ENCODE data around the gene GRIK3. TPM values are rescaled to one million over a fixed set of nuclear protein-coding genes. Genes with fewer than 3 reads are reported as not detected.

Gene GRIK3
- total and polyA plus RNA-seq, 12 donors = 0.09 to 3.1 (median 0.69) TPM

- Histone ChIP-seq H3K4me3 (no peak overlapping the region), H3K4me1 (replicated peaks in 1 of 2) (no peaks in the 10 kb centered on the region), H3K9me3 (replicated peaks in 1 of 3) (no peaks in the 10 kb centered on the region), H3K36me3 (replicated peaks in 1 of 2) (no peaks in the 10 kb centered on the region), H3K27me3 (peaks cover 11% of the 10 kb centered on the region), H3K27ac (no peak overlapping the region)
- TF ChIP-seq, protein P1, sequence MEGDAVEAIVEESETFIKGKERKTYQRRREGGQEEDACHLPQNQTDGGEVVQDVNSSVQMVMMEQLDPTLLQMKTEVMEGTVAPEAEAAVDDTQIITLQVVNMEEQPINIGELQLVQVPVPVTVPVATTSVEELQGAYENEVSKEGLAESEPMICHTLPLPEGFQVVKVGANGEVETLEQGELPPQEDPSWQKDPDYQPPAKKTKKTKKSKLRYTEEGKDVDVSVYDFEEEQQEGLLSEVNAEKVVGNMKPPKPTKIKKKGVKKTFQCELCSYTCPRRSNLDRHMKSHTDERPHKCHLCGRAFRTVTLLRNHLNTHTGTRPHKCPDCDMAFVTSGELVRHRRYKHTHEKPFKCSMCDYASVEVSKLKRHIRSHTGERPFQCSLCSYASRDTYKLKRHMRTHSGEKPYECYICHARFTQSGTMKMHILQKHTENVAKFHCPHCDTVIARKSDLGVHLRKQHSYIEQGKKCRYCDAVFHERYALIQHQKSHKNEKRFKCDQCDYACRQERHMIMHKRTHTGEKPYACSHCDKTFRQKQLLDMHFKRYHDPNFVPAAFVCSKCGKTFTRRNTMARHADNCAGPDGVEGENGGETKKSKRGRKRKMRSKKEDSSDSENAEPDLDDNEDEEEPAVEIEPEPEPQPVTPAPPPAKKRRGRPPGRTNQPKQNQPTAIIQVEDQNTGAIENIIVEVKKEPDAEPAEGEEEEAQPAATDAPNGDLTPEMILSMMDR (IDR thresholded peaks at IDR 0.05) = no peak
- no peak for TF ChIP-seq POLR2A (IDR thresholded peaks at IDR 0.05)
- intact Hi-C loops (cut with DNase I) = no loop called here
- WGBS, 4 donors = 47 to 58% (median 53%) methylated on average over 1 of the region's 1 CpG
- DNase-seq = no peak
These were observed 187.1 kb downstream of the GRIK3 start for GRCh38 chr1:36847186-36847585.

- H3K4me1 ChIP-seq (replicated peaks in 1 of 2) = no peaks in the 10 kb centered on the region
- no peaks in the 10 kb centered on the region for H3K9me3 ChIP-seq (replicated peaks in 1 of 3)
- TF ChIP-seq, protein P1 (IDR thresholded peaks at IDR 0.05) = no peak
- TF ChIP-seq POLR2A (IDR thresholded peaks at IDR 0.05) = no peak
- peaks cover 11% of the 10 kb centered on the region for H3K27me3 ChIP-seq
- no peaks in the 10 kb centered on the region for H3K36me3 ChIP-seq (replicated peaks in 1 of 2)
- no peak overlapping the region for H3K4me3 ChIP-seq
- H3K27ac ChIP-seq = no peak overlapping the region
- WGBS, 4 donors = 63 to 88% (median 75%) methylated on average over 1 of the region's 1 CpG; no CpG with 5 or more reads in 1 of the 4 donors
- DNase-seq = no peak
- intact Hi-C loops (cut with DNase I) = no loop called here
These were observed 188.0 kb downstream of the GRIK3 start for GRCh38 chr1:36846357-36846756.

DNA sequence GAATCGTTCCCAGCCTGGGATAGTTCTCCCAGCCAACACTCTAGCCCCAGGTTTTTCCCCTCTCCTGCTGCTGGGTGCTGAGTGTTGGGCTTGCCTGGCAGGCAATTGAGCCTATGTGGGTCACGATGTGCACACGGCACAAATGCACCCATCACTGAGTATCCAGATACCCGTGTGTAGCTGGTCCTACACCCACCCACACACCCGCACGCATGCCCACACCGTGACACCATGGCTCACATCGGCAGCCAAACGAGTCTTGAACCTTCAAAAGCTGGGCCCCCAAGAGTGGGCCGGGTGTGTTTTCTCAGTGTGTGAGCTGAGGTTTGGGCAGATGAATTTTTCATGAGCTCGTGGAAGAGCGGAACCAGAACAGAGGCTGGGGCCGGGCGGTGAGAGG lies 188.5 kb downstream of the GRIK3 start:
- intact Hi-C loops (cut with DNase I) = no loop called here
- WGBS, 4 donors = 70 to 79% (median 77%) methylated on average over 9 to 14 of the region's 14 CpGs
- peaks cover 11% of the 10 kb centered on the region for H3K27me3 ChIP-seq

GRCh38 chr1:36844917-36845316 lies 189.4 kb downstream of the GRIK3 start:
- Histone ChIP-seq H3K9me3 (replicated peaks in 1 of 3) (no peaks in the 10 kb centered on the region), H3K27me3 (peaks cover 8% of the 10 kb centered on the region), H3K4me3 (no peak overlapping the region), H3K27ac (no peak overlapping the region), H3K36me3 (replicated peaks in 1 of 2) (no peaks in the 10 kb centered on the region), H3K4me1 (replicated peaks in 1 of 2) (no peaks in the 10 kb centered on the region)
- DNase-seq = no peak
- WGBS, 4 donors = 78 to 83% (median 80%) methylated on average over 9 of the region's 9 CpGs
- TF ChIP-seq, protein P1 (IDR thresholded peaks at IDR 0.05) = no peak
- TF ChIP-seq POLR2A (IDR thresholded peaks at IDR 0.05) = no peak
- intact Hi-C loops (cut with DNase I) = no loop called here

More for the DNA sequence above, 188.5 kb downstream of the GRIK3 start:
- no peak overlapping the region for H3K4me3 ChIP-seq
- no peaks in the 10 kb centered on the region for H3K4me1 ChIP-seq (replicated peaks in 1 of 2)
- H3K36me3 ChIP-seq (replicated peaks in 1 of 2) = no peaks in the 10 kb centered on the region
- no peak for DNase-seq
- no peak overlapping the region for H3K27ac ChIP-seq
- H3K9me3 ChIP-seq (replicated peaks in 1 of 3) = no peaks in the 10 kb centered on the region
- TF ChIP-seq POLR2A (IDR thresholded peaks at IDR 0.05) = no peak
- TF ChIP-seq, protein P1 (IDR thresholded peaks at IDR 0.05) = no peak
